GM19372 (cell line): ENCODE results near the gene NTRK3.
"Not testable (repeated sequence)": the region's sequence is repeated elsewhere in the genome, so short reads cannot be mapped to it uniquely, and the experiment has no call there.

Experiments
- ATAC-seq: cut with Tn5 transposase; IDR thresholded peaks from one replicate; pipeline ENCODE4 v1.9.1; 2021; ENCODE audit warnings: mild to moderate bottlenecking, low read depth, moderate library complexity; ENCODE audit not compliant: unreplicated experiment

NTRK3 gene

GRCh38 chr15:88042047-88042446 lies 214.5 kb downstream of the NTRK3 start:
- ATAC-seq: no peak

DNA sequence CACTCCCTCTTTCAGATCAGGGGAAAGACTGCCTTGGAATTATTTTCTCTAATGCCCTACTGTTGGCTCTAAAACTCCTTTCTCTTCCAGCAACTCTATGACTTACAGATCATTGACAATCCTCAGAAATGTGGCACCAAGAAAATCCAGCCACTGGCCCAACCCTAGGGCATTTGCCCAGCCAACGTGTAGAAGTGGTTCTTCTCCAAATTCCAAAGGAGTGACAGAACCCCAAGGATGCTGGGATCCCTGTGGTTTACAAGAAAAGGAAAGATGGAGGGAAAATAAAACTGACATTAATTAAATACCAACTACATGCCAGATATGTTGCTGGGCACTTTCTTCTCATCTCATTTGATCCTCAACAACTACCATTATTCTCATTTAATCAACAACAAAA lies 216.0 kb downstream of the NTRK3 start:
- no peak for ATAC-seq

- ATAC-seq: no peak
These were observed 218.3 kb downstream of the NTRK3 start for GRCh38 chr15:88038261-88038660.

- no peak for ATAC-seq
These were observed 220.2 kb downstream of the NTRK3 start for GRCh38 chr15:88036154-88036839.

DNA sequence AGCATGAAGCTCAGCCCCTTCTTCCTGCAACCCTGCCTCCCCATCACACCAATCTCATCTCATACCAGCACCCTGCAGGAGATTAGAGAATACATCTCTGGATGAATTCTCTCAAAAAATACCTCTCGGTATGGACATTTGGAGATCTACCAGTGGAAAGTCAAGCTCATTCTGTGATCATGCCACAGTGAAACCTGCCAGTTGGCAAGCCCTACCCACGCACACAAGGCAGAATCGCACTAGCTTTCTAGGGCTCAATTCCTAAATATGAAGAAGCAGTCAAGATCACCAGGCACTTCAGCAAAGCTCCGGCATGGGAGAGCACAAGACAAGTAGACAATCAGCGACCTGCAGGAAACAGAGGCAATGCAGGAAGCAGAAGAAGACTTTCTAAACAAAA lies 221.2 kb downstream of the NTRK3 start:
- ATAC-seq: no peak

DNA sequence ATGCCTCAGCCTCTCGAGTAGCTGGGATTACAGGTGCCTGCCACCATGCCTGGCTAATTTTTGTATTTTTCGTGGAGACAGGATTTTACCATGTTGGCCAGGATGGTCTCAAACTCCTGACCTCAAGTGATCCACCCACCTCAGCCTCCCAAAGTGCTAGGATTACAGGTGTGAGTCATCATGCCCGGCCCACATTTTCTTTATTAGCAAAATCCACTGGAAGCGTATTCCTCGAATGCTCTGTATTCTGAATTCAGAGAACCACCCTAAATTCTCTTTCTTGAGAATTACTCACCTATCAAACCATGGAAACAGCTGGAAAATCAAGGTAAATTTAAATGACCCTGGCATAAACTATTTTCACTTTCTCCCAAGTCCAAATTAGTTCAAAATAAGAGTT lies 223.1 kb downstream of the NTRK3 start:
- ATAC-seq: not testable (repeated sequence)

- ATAC-seq: no peak
These were observed 223.8 kb downstream of the NTRK3 start for GRCh38 chr15:88032787-88033186.

DNA sequence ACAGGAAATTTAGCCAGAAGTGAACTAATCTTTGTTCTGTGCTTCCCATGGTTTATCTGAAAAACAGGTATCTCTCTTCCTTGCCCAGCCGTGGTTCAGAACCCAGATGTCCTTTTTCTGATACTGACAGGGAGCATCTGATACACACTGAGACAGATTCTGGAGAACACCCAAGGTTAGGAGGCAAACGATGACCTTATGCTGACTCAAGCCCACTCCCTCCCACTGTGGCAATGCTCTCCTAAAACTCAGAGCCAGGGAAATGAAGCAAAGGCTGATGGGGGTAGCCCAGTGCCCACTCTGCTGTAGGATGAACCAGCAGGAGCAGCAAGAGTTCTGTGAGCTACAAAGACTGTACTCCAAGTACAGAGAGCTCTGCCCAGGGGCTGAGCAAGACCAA lies 225.1 kb downstream of the NTRK3 start:
- ATAC-seq: no peak

GRCh38 chr15:88029696-88030095 lies 226.8 kb downstream of the NTRK3 start:
- ATAC-seq: no peak

DNA sequence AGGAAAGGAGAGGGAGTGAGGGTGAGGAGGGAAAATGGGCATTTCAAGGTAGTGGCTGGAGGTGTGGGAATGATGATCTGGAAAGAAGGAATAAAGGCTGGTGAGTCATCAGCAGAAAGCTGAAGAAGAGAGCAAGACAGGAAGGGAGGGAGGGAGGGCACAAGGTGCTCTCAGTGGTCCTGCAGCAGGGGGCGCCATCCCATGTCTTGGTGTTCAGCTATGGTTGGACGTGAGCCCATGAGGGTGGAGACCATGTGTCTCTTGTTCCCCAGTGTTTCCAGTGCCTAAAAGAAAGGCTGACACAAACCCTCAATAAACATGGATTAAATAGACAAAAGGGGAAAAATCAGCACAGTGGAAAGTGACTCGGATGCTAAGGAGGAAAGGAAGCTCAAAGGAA lies 228.5 kb downstream of the NTRK3 start:
- no peak for ATAC-seq

GRCh38 chr15:88023914-88024313 lies 232.6 kb downstream of the NTRK3 start:
- no peak for ATAC-seq

- no peak for ATAC-seq
These were observed 233.8 kb downstream of the NTRK3 start for GRCh38 chr15:88022716-88023115.

- no peak for ATAC-seq
These were observed 234.9 kb downstream of the NTRK3 start for GRCh38 chr15:88021601-88022000.

DNA sequence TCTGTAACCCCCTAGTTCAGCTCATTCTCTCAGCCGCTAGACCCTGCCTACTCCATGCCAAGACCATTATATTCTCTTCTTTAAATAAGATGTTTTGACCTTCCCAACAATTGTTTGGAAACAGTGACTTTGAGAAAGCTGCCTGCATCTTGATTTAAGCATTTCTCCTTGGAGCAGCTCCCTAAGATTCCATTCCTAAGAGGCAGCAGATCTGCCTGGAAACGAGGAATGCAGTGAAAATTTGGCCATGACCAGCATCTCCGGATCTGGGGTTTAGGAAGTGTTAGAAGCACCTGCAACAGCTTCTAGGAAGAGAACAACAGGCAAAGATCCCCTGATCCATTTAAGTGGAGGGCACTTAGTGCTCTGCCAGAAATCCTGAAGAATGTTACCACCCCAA lies 235.7 kb downstream of the NTRK3 start:
- ATAC-seq: no peak

GRCh38 chr15:88019656-88020055 lies 236.9 kb downstream of the NTRK3 start:
- ATAC-seq: no peak

GRCh38 chr15:88018869-88019641 lies 237.5 kb downstream of the NTRK3 start:
- ATAC-seq: no peak

DNA sequence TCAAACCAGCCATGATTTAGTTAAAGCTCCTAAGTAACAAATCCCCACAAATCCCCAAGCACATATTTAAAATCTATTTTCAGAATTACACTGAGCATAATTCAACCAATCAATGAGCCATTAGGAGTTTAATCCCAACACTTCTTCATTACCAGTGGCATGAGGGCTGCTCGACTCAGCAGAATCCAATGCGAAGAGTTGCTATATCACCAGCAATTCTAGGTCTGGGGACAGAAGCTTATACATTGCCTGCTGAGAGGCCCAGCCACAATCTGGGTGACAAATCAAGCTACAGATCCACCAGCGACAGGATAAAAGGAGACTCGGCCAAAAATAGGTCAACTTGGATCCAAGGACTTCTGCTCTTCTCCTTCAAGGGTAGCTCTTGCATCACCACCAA lies 238.8 kb downstream of the NTRK3 start:
- ATAC-seq: no peak

- ATAC-seq: no peak
These were observed 240.1 kb downstream of the NTRK3 start for GRCh38 chr15:88016406-88016805.

GRCh38 chr15:88015228-88015860 lies 241.2 kb downstream of the NTRK3 start:
- ATAC-seq: no peak

DNA sequence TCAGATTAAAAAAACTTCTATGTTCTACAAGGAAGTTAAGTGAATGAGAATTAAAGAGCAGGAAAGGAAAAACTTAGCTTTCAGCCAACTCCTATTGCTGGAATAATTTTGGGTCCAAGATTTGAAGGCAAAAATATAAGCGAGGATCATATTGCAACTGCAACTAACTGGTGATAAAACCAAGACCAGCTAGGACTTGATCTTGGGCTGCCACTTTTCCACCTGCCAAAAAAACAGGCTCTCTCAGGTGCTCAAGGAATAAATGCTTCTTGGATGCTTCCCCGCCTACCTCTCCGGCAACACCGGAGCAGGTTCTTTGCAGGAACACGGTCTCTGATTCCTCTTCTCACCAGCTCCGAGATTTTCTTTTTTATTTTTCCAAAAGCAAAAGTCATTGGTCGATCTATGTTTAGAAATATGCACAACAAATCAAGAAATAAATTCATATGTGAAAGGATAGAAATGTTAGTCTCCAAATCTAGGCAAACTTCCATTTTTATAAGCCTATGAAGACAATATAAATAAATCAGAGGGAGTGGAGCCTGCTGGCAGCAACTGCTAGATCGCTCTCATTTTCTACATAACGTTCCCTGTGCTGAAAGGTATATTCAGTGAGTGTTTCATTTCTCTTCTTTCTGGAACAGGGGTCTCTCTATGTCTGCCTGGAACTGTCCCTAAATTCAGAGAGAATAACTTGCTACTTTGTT lies 241.9 kb downstream of the NTRK3 start:
- no peak for ATAC-seq

- ATAC-seq: no peak
These were observed 243.4 kb downstream of the NTRK3 start for GRCh38 chr15:88013111-88013510.
